GM12892 (cell line): ENCODE data around the gene DCLK2.

Source experiments
- POLR2A ChIP-seq: IDR thresholded peaks from 2 replicates; pipeline ENCODE4 v1.6.1; 2011; ENCODE audit warnings: low read depth, low read length, control low read depth
- POLR2AphosphoS5 ChIP-seq: IDR thresholded peaks from 2 replicates; pipeline ENCODE4 v1.6.1; 2011; ENCODE audit warnings: low read depth, low read length, control low read depth

- no peak for TF ChIP-seq POLR2AphosphoS5
- TF ChIP-seq POLR2A: no peak
Measured at GRCh38 chr4:150256841-150257730, 178.8 kb downstream of the DCLK2 start.
